ENCODE results near the gene CTDNEP1. TPM values are rescaled to one million over a fixed set of nuclear protein-coding genes. Genes with fewer than 3 reads are reported as not detected.

Gene CTDNEP1
- total and polyA plus RNA-seq, 2 of the 4 experiments (the other 2 are of a cell fraction) = 23.8 to 132 TPM

- H3K27me3 ChIP-seq (ENCODE audit: control insufficient read depth, insufficient read depth, low read length) = no peaks in the 10 kb centered on the region
- ATAC-seq (ENCODE audit: low read depth) (no peak), DNase-seq (no peak)
- H3K4ac ChIP-seq (ENCODE audit: low read depth, low read length) = peak overlapping the region; percentile 99; the same call in 1 of the 2 replicates
- peak overlapping the region; percentile 32 for H2AK9ac ChIP-seq (replicated peaks; ENCODE audit: low read depth, low read length, poor library complexity)
- CTCF ChIA-PET = no interaction called here
- TF ChIP-seq ELK1 (IDR thresholded peaks at IDR 0.05; ENCODE audit: borderline replicate concordance, low read depth, low read length) (no peak), CHD1 (IDR thresholded peaks at IDR 0.05; ENCODE audit: low read depth, low read length) (no peak), CEBPB (IDR thresholded peaks at IDR 0.05; ENCODE audit: low read depth, low read length) (no peak), RAD21 (IDR thresholded peaks at IDR 0.05; ENCODE audit: low read length) (no peak), NFE2L2 (IDR thresholded peaks at IDR 0.05; ENCODE audit: low read depth, low read length) (no peak), SMC3 (IDR thresholded peaks at IDR 0.05; ENCODE audit: low read depth, low read length) (no peak), BHLHE40 (IDR thresholded peaks at IDR 0.05; ENCODE audit: low read depth, low read length) (no peak), USF2 (IDR thresholded peaks at IDR 0.05; ENCODE audit: low read depth, low read length) (no peak), FOS (IDR thresholded peaks at IDR 0.05; ENCODE audit: low read depth, low read length) (no peak), MAZ (IDR thresholded peaks at IDR 0.05; ENCODE audit: borderline replicate concordance, low read depth, low read length) (no peak), RFX5 (IDR thresholded peaks at IDR 0.05; ENCODE audit: low read depth, low read length) (no peak)
- TF ChIP-seq, protein P1, sequence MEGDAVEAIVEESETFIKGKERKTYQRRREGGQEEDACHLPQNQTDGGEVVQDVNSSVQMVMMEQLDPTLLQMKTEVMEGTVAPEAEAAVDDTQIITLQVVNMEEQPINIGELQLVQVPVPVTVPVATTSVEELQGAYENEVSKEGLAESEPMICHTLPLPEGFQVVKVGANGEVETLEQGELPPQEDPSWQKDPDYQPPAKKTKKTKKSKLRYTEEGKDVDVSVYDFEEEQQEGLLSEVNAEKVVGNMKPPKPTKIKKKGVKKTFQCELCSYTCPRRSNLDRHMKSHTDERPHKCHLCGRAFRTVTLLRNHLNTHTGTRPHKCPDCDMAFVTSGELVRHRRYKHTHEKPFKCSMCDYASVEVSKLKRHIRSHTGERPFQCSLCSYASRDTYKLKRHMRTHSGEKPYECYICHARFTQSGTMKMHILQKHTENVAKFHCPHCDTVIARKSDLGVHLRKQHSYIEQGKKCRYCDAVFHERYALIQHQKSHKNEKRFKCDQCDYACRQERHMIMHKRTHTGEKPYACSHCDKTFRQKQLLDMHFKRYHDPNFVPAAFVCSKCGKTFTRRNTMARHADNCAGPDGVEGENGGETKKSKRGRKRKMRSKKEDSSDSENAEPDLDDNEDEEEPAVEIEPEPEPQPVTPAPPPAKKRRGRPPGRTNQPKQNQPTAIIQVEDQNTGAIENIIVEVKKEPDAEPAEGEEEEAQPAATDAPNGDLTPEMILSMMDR (conservative IDR thresholded peaks at IDR 0.05; ENCODE audit: low read depth, low read length) = no peak
- H4K20me1 ChIP-seq (ENCODE audit: insufficient read depth, low read length) = peaks cover 60% of the 10 kb centered on the region
- no peak overlapping the region for H3K4me2 ChIP-seq (ENCODE audit: low read depth, low read length)
- H3K18ac ChIP-seq (ENCODE audit: low read depth, low read length) = no peak overlapping the region
- no peak overlapping the region for H3K9ac ChIP-seq (ENCODE audit: low read depth, low read length)
- peak overlapping the region; percentile 93 for H2AK5ac ChIP-seq (ENCODE audit: low read depth, low read length)
- no peak overlapping the region for H2BK120ac ChIP-seq (ENCODE audit: low read depth, low read length)
- no peaks in the 10 kb centered on the region for H3K9me3 ChIP-seq (ENCODE audit: control insufficient read depth, insufficient read depth, low read length)
- no TSS peak for BruUV-seq (replicated peaks)
- H3K23ac ChIP-seq (ENCODE audit: low read depth, low read length) = no peak overlapping the region
- no peak overlapping the region for H3K4me3 ChIP-seq (ENCODE audit: insufficient read depth, low read depth, low read length)
- peaks cover 28% of the 10 kb centered on the region for H3K4me1 ChIP-seq (ENCODE audit: control insufficient read depth, insufficient read depth, low read length)
- H3K9me1 ChIP-seq (ENCODE audit: insufficient read depth, low read length) = peaks cover 26% of the 10 kb centered on the region
- intact Hi-C loops (cut with micrococcal nuclease) = no loop called here
- H2BK15ac ChIP-seq (ENCODE audit: low read depth, low read length) = 0 out of 3 replicates have a peak overlapping the region, but pooled peaks have one; percentile 78
- no peak overlapping the region for H3K27ac ChIP-seq (ENCODE audit: insufficient read depth, low read length)
- peaks cover 28% of the 10 kb centered on the region for H3K36me3 ChIP-seq (ENCODE audit: control insufficient read depth, insufficient read depth, low read length)
- whole genome bisulfite sequencing, 2 experiments (ENCODE audit: extremely low coverage in 2 of 2, insufficient read length in 1 of 2) = 100% methylated on average over 1 of the region's 6 CpGs; no CpG with 5 or more reads in 1 of the 2 experiments
- H4K5ac ChIP-seq (ENCODE audit: low read depth, low read length) = no peak overlapping the region; the same call in 1 of the 2 replicates
- dilution Hi-C loops (cut with HindIII; ENCODE audit: low sequenced_read_pairs, unreplicated experiment) = no loop called here
- H3K56ac ChIP-seq (ENCODE audit: extremely low read depth, insufficient read depth, low read length) = no peak overlapping the region
- peaks cover 12 to 88% of the 10 kb centered on the region in 2 experiments for H3K79me1 ChIP-seq (ENCODE audit: low read depth in 1 of 2, low read length in 2 of 2)
- in situ Hi-C loops (cut with MboI; ENCODE audit: low sequenced_read_pairs) = no loop called here
- H4K91ac ChIP-seq (ENCODE audit: insufficient read depth, low read depth, low read length) = peak overlapping the region; percentile 97; the same call in 1 of the 2 replicates
- H2AFZ ChIP-seq (replicated peaks; ENCODE audit: low read length, poor library complexity) = peak overlapping the region; percentile 95
- no peak overlapping the region for H2BK20ac ChIP-seq (ENCODE audit: low read depth, low read length)
- POLR2A ChIA-PET (ENCODE audit: unreplicated experiment) = interaction anchor here (0.6 to 1.4 kb wide), 2 partner anchors 10 to 386 kb away, joined by 4 to 9 read pairs; no protein-coding TSS in a partner anchor
- no peak overlapping the region for H3K14ac ChIP-seq (replicated peaks; ENCODE audit: low read depth, low read length)
- H4K8ac ChIP-seq (ENCODE audit: low read depth in 2 of 2, low read length in 2 of 2) = peak overlapping the region; percentile 99; a peak in 3 of 4 replicates
- peak overlapping the region; percentile 86 for H2BK5ac ChIP-seq (ENCODE audit: low read depth, low read length, poor library complexity, severe bottlenecking)
Observed at GRCh38 chr17:7218758-7219157, 32.8 kb downstream of the CTDNEP1 start.
